HG02938 (cell line): ENCODE measurements around the gene KIF3A.

Experiments
- ATAC-seq: cut with Tn5 transposase; IDR thresholded peaks from one replicate; pipeline ENCODE4 v1.9.1; 2021; ENCODE audit warnings: mild to moderate bottlenecking, moderate library complexity; ENCODE audit not compliant: unreplicated experiment

Gene KIF3A

DNA sequence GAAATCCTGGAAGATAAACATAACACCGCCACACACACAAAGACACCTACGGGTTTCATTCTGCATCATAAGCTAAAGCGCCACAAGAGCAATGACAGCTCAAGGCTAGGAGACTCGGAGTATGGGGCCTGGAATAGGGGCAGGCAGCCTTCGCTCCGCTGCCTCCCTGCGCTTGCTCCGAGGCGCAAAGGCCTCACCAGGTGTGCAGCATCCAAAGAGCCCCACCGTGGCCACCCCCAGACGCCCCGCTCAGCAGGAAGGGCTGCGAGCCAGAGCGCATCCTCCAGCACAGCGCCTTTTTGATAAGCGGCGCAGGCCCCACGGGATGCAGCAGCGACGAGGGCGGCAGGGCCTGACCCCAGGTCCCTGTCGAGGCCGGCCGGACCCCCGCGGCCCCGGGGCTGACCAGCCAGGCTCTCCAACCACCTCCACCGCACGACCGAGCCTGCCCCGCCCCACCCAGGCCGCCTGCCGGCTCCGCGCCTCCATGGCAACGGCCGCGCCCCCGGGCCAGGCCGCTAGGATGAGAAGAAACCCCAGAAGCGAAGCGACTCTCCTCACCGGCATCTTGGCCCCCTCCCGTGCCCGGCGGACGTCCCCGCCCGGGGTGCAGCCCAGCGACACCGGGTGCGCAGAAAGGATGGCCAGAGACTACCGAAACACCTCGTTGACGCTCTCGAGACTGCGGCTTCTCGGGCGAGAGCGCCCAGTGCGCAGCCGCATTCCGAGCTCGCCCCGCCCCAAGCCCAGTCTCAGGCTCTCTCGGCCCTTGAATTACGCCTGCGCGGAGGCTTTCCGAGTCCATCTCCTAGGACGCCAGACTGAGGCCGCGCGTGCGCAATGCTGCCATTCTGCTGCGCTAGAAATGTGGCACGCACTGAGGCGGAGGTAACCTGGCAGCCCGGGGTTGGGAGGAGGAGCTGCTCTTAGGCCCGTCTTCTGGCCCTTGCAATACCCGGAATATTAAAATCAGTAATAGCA, at the start of gene KIF3A:
Gene KIF3A, minus strand, starts transcription at position 694 of the 981 bp plus-strand sequence. Its CDS starts 127 bp downstream, at position 567.
- ATAC-seq = peak; percentile 80

DNA sequence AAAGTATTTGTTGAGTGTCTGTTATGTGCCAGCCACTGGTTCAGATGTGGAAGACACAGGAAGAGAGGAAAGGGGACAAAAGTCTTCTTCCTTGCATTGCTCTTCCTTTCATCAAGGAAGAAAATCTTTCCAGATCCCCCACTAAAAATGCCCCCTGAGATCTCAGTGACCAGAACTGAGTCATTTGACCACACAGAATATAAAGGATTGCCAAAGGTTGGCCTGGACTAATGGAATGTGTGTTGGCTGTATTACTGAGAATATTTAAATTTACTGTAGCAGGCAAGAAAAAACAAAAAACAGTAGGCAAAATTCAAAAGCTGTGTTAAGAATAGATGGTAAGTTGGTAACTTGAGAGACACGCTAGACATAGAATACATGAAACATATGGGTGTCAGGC, 49.7 kb upstream of the KIF3A start:
- ATAC-seq = no peak

DNA sequence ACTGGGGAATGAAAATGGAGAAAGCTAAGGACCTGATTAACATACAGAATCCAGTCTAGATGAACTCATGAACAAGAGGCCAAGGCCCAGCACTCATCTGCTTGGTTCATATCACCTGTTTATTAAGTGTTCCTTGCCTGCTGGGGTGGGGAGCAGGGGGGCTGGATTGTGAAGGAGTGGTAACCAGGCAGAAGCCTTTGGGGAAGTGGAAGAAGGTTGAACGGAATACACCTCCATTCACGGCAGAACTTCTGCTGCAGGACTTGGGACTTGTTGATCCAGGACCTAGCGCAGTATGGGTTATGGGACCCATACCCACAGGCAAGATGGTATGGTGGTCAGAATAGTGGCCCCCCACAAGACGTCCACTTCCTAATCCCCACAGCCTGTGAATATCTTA, 48.5 kb upstream of the KIF3A start:
- ATAC-seq = no peak

DNA sequence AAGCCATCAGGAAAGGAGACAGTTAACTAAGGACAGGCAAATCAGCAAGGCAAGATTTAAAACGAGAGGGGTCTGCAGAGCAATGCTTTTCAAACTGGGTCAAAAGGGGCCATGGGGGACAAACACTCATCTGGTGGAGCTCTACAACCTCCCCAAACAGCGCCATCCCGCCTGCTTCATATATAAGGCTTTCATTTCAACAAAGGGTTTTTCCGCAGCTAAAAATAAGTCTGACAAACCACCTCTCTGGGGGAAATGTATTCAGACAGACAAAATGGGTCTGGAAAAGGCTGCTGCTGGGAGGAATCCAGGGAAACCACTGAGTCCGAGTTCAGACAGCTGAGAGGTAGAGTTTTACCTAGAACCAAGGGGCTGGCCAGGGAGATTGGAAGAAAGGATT, 48.0 kb upstream of the KIF3A start:
- ATAC-seq = no peak

DNA sequence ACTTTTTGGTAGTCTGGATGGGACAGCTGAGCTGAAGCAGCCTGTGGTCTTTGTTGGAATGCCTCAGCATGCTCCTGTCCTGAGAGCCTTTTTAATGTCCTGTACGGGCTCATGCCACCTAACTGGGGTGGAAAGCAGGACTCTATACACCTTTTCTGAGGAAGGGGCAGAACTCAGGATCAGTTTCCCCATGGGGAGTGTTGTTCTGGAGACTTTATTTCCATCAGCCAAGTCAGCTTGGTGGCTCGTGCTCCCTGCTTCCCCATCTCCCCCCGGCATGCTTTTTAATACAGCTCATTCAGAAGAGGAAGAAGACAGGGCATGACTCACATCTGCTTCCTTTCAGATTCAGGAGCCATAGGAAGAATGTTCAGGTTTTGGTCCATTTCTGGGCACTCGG, 44.8 kb upstream of the KIF3A start:
- no peak for ATAC-seq

DNA sequence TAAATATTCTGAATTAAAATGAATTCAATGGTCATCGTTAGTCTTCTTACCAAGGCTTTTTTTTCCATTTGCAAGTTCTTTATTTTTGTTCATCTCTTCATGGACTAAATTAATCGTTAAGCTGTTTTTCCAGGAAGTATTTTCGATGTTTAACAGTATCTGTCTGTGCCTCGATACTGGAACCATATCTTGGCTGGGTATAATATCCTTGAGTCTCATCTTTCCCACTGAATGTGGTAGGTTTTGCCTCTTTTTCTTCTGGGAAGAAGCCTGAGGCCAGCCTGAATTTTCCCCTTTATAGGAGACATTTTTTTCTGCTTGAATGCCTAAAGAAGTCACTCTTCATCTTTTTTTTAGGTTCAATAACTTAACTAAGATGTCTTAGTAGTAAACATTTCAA, 43.7 kb upstream of the KIF3A start:
- no peak for ATAC-seq

DNA sequence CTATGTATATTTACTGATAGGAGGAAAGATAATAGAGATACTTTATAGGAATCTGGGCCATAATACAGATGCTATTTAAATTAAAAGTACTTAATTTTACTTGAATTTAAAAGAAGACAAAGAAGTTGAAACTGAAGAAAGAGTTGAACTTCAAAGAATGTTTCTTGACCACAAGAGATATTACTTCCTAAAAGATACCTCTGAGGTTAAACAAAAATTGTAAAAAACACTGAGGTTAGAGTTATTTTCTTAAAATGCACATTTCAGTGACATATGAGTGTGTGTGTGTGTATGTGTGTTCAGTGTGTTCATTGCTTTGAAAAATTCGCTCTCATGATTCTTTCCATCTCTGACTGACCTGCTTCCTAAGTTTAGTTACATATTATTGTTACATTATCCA, 43.2 kb upstream of the KIF3A start:
- no peak for ATAC-seq

DNA sequence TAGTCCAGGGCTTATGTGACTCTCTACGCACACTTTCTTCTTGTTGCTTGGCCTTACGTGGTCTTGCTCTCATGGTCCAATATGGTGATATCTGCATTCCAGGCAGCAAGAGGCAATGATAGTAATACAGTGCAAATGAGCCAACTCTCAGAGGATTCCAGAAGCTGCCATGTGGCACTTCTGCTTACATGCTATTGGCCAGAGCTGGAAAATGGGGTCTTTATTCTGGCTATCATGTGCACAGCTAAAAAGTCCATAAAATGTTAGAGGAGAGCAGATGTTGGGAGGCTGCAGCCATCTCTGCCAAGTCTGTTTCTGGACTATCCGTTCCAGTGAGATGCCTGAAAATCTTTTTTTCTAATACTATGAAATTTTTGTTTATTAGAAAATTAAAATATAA, 42.6 kb upstream of the KIF3A start:
- no peak for ATAC-seq

DNA sequence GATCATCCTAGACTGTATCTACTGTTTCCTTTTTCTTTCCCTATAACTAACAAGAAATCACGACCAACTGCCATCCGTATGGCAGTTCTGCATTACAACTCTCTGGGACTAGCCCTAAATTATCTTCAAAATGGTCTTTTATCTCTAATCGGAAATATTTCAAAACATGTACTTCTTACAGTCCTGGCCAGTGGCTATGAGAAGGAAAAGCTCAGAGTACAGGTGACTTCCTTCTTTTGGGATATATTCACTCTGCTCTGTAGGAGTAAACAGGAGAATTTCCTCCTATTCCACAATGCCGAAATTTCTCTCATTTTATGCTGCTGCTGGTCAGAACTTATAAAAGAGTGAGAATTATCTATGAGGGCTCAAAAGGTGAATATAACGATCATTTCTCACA, 41.5 kb upstream of the KIF3A start:
- no peak for ATAC-seq

DNA sequence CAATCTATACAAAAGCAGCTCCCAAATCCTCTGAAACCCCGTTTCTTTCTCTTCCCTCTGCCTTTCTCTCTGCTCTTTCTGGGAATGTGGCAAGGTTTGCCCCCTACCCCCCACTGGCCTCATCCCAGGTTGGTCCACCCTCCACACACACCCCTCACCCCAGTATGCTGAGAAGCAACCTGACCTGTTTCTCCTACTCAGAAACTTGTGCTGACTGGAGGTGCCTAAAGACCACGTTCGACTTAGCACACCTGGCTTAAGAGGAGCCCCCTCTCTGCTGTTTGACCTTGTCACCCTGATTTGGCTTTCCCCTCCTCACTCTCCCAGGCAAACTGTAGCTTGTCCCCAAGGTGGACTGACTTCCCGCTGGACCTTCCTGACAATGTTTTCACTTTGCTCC, 40.8 kb upstream of the KIF3A start:
- no peak for ATAC-seq

DNA sequence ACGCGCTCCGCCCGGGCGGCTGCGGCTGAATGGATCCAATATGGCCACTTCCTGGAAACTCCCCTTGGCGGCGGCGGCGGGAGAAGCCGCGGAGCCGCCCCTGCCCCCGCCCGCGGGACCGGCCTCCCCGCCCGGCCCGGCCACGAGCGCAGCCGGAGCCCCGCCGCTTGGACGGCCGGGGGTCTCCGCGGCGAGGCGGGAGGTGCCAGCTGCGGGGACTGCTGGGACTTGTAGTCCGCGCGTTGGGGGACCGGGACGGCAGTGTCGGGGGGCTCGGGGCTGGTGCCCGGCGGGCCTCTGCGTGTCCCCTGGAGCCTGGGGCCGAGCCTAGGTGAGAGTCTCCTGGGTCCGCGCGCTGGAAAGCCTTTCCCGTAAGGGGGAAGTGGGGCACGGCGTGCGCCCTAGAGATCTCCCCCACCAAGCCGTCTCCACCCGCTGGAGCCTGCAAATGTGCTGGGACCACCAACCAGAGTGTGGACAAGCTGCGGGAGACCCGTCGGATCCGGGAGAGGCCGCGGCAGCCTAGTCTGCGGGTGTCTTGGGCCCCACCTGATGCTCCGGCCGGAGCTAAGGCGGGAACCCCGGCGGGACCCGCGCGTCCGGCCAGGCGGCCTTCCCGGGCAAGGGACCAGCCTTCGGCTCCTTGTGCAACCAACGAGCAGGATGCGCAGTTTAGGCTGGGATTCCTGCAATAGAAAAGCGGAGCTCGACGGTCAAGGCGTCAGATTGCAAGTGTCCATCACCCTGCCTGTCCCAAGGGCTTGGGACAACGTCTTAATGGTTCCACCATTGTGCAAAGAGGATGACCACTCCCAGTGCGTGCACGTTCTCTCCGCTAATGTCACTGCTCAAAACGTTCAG, 40.1 kb upstream of the KIF3A start, which contains the start of gene SEPTIN8:
Gene SEPTIN8, minus strand, starts transcription at position 31 of the 861 bp plus-strand sequence. CDS start 102 bp downstream, outside the sequence.
- ATAC-seq = peak; percentile 67

DNA sequence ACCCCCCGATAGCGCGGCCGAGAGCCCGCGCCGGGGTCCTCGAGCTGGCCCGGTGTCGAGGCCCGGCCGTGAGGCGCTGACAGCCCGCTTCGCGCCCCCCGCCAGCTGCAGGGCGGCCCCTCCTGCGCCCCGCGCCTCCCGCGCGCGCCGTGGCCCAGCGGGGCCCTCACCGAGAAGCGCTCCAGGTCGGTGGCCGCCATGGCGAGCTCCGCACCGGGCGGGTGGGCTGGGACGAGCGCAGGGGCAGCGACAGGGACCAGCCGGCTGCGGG, 39.5 kb upstream of the KIF3A start:
- no peak for ATAC-seq

DNA sequence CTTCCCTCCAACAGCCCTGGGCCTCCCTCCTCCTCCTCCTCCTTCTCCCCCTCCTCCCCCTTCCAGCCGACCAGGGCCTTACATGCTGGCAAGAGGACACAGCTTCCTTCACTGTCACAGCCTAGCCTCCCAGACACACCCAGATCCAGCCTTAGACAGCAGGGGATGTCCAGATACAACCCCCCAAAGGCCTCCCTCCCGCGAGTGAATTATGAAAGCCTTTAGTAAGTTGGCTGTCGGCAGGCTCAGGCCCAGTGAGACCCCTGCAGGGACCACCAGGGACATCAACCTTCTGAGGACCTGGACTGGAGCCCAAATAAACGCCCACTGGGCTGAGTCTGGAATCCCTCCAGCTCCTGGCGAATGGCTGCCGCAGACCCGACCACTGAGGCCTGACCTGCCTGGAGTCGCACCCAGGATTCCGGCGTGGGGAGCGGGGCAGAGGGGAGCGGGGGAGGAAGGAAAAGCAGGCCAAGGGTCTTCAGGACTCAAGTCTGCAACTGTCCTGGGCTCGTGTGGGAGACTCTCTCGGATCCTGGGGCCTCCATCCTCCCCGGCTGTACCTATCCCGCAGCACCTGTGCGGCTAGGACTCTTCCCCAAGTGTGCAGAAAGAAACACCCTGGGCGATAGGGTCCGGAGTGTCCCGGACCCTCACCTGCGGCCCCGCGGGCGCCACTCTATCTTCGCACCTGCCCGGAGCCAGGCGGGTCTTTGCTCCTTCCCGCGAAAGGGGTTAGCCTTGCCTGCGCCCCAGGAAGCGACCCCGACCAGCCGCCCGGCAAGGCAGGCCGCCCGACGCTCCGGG, 39.0 kb upstream of the KIF3A start:
- ATAC-seq = no peak

DNA sequence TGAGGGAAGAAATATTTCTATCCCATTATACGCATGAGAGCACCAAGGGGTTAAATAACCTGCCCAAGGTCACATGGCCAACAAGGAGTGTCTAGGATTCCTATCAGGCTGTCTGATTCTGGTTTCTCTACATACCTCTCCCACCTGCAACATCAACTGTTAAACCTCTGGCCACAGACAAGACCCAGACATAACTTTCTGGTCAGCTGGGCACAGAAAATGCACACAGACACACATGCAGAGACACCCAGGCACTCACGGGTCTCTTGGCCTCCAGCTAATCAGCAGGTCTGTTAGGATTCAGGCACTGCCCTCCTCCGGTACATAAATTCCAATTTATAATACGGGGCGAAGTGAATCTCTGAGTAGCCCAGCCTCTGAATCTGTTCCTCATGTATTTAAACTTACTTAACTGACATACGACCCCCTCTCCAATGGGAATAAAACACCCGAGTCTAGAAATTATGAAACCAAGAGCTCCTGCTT, 38.2 kb upstream of the KIF3A start:
- ATAC-seq = no peak

DNA sequence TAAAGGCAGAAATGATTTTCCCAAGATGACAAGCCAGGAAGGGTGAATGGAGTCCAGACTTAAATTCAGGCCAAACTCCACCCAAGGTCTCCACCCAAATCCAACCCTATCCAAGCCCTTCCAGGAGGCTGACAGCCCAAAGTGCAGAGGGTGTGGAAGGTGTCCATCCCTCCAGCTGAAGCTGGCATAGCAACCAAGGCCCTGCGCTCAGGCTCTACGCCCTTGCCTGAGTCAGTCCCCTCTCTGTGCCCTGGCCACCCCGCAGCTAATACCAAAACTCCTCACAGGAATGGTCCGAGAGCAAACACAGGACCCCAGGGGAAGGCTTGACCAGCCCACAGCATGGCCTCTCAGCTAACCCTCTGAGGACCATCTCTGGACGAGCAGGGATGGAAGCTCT, 37.5 kb upstream of the KIF3A start:
- no peak for ATAC-seq

DNA sequence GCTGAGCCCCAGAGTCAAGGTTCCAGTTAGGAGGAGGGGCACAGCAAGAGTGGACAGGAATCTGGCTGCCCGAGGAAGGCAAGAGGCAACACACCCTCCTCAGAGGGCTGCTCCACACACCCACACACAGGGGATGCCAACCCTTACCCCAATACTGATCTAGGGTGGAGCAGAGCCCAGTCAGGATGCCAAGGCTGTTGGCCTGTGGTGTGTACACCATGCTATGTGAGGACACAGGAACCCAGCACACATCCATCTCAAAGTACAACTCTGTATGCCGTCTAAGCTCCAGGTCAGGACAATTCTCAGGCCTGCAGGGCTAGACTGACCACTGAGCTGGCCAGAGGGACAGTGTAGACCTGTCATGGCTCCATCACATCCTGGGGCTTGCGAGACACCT, 37.1 kb upstream of the KIF3A start:
- no peak for ATAC-seq

DNA sequence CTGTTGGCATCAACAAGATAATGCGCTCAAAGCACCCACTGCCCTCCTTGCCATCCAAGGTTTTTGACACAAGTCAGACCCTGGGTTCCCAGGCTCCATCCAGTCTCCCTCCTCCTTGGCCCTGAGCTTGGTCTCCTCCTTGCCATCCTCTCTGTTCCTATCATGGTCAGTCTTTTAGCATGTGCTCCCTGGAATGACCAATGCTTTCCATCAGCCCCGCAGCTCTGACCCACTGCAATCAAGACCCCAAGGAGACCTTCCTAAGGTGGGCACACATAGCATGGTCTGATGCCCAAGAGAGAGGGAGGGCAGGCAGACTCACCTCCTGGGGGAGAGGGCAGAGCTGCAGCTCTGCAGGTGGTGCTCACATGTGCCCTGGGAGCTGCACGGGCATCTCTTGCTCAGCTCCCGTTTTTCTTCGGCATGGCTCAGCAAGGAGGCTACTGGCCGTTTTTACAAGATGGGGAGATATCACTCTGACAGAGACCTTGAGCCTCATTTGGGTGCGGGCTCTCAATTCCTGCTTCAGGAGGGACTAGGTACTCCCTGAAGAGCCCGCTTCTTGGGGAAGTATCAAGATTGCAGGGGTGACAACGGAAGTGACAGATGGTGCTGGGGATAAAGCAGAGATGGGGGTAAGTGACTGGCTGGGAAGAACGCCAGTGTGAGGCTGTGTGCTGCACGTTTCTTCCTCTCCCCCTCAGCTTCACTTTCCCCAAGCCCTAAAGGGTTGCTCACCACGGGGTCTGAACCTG, 36.4 kb upstream of the KIF3A start:
- no peak for ATAC-seq

DNA sequence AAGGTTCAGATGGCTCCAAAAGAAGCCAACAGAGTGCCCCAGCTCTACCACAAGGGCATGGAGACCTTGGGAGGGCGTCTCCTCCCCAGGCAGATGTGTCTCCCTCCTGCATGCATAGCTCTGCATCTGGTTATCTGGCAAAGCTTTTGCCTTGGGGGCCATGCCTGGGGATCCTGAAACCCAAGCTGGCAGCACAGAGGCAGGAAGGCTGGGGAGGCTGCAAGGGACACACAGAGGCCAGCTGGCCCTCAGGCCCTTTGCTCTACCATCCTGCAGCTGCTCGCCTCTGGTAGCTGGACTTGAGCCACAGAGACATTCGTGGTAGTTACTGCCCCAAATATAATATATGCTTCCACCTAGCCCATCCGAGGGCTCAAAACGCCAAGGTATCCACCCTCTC, 35.8 kb upstream of the KIF3A start:
- ATAC-seq = no peak

DNA sequence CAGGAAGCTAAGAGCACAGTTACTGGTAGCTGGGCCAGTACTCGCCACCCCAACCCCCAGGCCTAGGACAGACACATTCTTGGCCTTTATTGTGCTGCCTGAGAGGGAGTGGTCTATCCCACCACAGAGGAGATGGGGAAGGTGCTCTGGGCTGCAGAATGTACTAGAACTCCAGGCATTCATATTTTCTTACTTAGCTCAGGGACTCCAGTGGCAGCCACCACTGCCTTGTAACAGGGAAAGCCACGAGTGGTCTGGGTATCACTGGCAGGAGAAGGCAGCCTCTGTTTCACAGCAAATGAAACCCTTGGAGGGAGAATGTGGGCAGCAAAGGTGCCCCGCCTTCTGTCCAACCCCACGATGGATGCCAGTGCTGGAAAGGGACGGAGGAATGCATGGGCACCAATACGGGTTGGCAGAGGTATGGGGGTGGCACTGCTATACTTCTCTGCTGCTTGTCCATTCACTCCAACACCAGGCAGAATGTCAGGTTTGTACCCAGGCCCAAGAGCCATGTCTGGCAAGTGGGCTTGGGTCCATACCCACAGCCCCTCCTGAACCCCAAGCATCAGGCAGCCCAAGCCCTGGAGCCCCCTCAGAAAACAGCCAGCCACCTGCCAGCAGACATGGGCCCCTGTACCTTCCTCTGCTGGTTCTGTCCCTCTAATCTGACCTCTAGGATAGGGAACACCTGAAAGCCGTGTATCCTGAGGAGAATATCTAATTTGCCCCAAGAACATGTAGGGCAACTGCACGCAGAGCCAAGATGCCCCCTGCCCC, 35.1 kb upstream of the KIF3A start:
- no peak for ATAC-seq
